Endodermal cell (in vitro differentiated cells): ENCODE measurements around the gene EEA1. TPM values are rescaled to one million over a fixed set of nuclear protein-coding genes. Genes with fewer than 3 reads are reported as not detected.

Experiments
- DNase-seq: peaks from one replicate; pipeline ENCODE4 v3.0.0-alpha.2; 2017
- H3K27ac ChIP-seq: 2 replicates; pipeline ENCODE4 v1.5.1; 2013; ENCODE audit warnings: mild to moderate bottlenecking, low read depth, low read length, moderate library complexity
- H3K27me3 ChIP-seq: 2 replicates; pipeline ENCODE4 v1.6.1; 2013; ENCODE audit warnings: mild to moderate bottlenecking, low read length, moderate library complexity; ENCODE audit not compliant: insufficient read depth, control insufficient read depth, poor library complexity, severe bottlenecking
- H3K36me3 ChIP-seq: 2 replicates; pipeline ENCODE4 v1.7.0; 2013; ENCODE audit warnings: mild to moderate bottlenecking, low read length, moderate library complexity; ENCODE audit not compliant: control insufficient read depth, insufficient read depth
- H3K4me1 ChIP-seq: one replicate; pipeline ENCODE4 v1.7.0; 2013; ENCODE audit warnings: low read length; ENCODE audit not compliant: control insufficient read depth, insufficient read depth
- H3K4me3 ChIP-seq: 2 replicates; pipeline ENCODE4 v1.5.1; 2013; ENCODE audit warnings: mild to moderate bottlenecking, low read length, moderate library complexity
- H3K9ac ChIP-seq: 2 replicates; pipeline ENCODE4 v1.6.1; 2013; ENCODE audit warnings: mild to moderate bottlenecking, low read length, moderate library complexity; ENCODE audit not compliant: poor library complexity, severe bottlenecking; ENCODE audit errors: extremely low read depth
- H3K9me3 ChIP-seq: 2 replicates; pipeline ENCODE4 v1.6.1; 2013; ENCODE audit warnings: mild to moderate bottlenecking, low read length, moderate library complexity; ENCODE audit not compliant: control insufficient read depth
- H3K27ac Mint-ChIP-seq: 2 replicates; pipeline ENCODE4 v1.8.0; 2020; ENCODE audit warnings: mixed read lengths
- H3K27me3 Mint-ChIP-seq: 2 replicates; pipeline ENCODE4 v1.8.0; 2021; ENCODE audit warnings: mild to moderate bottlenecking, mixed read lengths; ENCODE audit not compliant: insufficient read depth
- H3K36me3 Mint-ChIP-seq: 2 replicates; pipeline ENCODE4 v1.8.0; 2020; ENCODE audit warnings: low read depth, mixed read lengths
- H3K4me1 Mint-ChIP-seq: 2 replicates; pipeline ENCODE4 v1.8.0; 2020; ENCODE audit warnings: mixed read lengths
- H3K4me3 Mint-ChIP-seq: 2 replicates; pipeline ENCODE4 v1.8.0; 2020; ENCODE audit warnings: mild to moderate bottlenecking, moderate library complexity, mixed read lengths
- H3K9me3 Mint-ChIP-seq: 2 replicates; pipeline ENCODE4 v1.8.0; 2020; ENCODE audit warnings: mild to moderate bottlenecking, mixed read lengths
- WGBS, 2 experiments: methylation state at CpG; one replicate each; pipeline versions ENCODE4 v1.1.5 to v1.1.7; 2013; ENCODE audit warnings: missing lambda C conversion rate in 2 of 2, mixed read lengths in 1 of 2; ENCODE audit not compliant: insufficient coverage in 1 of 2, insufficient read length in 1 of 2; 5-methylcytosine and 5-hydroxymethylcytosine counted together
- total RNA-seq, 2 donors: library from RNA; stranded (reverse); fragmentation: NEBNext Ultra II Directional in 1 of 2; extraction: Animal tissue kit (Norgen Biotek cat#: 25700) in 1 of 2; gene quantifications; 2 replicates in 1 of 2; 3 replicates in 1 of 2; pipeline ENCODE4 v1.2.1, GENCODE V29; 2021
- TF ChIP-seq, protein P1 (sequence below): fragments of 200-600 bp; sonication (generic); conservative IDR thresholded peaks from 2 replicates; pipeline ENCODE4 v1.5.0; 2021; ENCODE audit warnings: antibody characterized with exemption, mild to moderate bottlenecking

EEA1 gene
- total RNA-seq, 2 donors from 2014 or later, result 28.2 to 32.5 TPM

DNA sequence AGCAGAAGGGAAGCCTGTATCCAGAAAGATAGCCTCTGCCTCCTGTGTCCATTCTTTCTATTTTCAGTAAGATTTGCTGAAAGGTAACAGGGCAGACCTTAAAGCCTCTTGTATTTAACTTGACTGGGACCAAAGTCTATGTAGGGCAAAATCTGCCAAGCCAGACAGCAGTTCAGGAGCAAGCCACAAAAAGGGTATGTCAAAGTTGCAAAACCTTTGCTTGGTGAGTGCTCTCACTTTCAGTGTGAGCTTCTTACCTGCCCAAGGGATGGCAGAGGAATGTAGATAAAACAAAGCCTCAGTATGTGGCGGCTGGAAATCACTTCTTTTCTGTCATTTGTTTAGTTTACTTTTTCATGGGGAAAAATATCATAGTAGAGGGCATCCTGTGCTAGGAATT lies 163.2 kb downstream of the EEA1 start:
- H3K9ac ChIP-seq, result no peak overlapping the region
- 100% methylated on average over 1 of the region's 1 CpG; no CpG with 5 or more reads in 1 of the 2 experiments for whole genome bisulfite sequencing, 2 experiments
- H3K4me3 ChIP-seq, result no peak overlapping the region
- H3K9me3 ChIP-seq, result no peaks in the 10 kb centered on the region
- Mint-ChIP-seq H3K36me3 (no peaks in the 10 kb centered on the region), H3K4me1 (peaks cover 14% of the 10 kb centered on the region), H3K27ac (peak overlapping the region; percentile 21), H3K27me3 (no peaks in the 10 kb centered on the region), H3K4me3 (no peak overlapping the region), H3K9me3 (no peaks in the 10 kb centered on the region)
- no peaks in the 10 kb centered on the region for H3K4me1 ChIP-seq
- no peaks in the 10 kb centered on the region for H3K27me3 ChIP-seq
- peaks cover 6% of the 10 kb centered on the region for H3K36me3 ChIP-seq
- no peak for DNase-seq
- no peak overlapping the region for H3K27ac ChIP-seq
- TF ChIP-seq, protein P1, sequence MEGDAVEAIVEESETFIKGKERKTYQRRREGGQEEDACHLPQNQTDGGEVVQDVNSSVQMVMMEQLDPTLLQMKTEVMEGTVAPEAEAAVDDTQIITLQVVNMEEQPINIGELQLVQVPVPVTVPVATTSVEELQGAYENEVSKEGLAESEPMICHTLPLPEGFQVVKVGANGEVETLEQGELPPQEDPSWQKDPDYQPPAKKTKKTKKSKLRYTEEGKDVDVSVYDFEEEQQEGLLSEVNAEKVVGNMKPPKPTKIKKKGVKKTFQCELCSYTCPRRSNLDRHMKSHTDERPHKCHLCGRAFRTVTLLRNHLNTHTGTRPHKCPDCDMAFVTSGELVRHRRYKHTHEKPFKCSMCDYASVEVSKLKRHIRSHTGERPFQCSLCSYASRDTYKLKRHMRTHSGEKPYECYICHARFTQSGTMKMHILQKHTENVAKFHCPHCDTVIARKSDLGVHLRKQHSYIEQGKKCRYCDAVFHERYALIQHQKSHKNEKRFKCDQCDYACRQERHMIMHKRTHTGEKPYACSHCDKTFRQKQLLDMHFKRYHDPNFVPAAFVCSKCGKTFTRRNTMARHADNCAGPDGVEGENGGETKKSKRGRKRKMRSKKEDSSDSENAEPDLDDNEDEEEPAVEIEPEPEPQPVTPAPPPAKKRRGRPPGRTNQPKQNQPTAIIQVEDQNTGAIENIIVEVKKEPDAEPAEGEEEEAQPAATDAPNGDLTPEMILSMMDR, result no peak

DNA sequence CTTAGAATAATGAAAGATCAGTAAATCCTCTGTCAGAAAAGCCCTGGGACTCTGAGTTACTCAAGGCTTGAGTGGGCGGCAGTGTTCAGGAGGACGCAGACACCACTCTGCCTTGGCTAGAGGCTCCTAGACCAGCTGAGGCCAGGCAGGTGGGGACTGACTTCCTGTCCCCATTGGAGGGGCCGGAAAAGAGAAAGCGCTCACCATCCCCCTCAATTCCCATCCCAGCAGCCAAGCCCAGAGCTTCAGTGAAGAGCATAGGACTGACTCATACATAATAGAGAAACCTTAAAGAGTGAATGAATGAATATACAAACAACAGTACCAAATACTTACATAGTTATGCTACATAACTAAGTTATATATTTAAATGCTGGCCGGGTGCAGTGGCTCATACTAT lies 164.3 kb downstream of the EEA1 start:
- Mint-ChIP-seq H3K36me3 (no peaks in the 10 kb centered on the region), H3K27ac (no peak overlapping the region), H3K27me3 (no peaks in the 10 kb centered on the region), H3K9me3 (no peaks in the 10 kb centered on the region), H3K4me3 (no peak overlapping the region), H3K4me1 (peaks cover 10% of the 10 kb centered on the region)
- Histone ChIP-seq H3K4me3 (no peak overlapping the region), H3K9me3 (no peaks in the 10 kb centered on the region), H3K27ac (no peak overlapping the region), H3K4me1 (peaks cover 1% of the 10 kb centered on the region), H3K9ac (no peak overlapping the region), H3K27me3 (no peaks in the 10 kb centered on the region), H3K36me3 (peaks cover 2% of the 10 kb centered on the region)
- TF ChIP-seq, protein P1, result no peak
- DNase-seq, result no peak
- WGBS, 2 experiments, result 98% methylated on average over 5 of the region's 5 CpGs; no CpG with 5 or more reads in 1 of the 2 experiments

DNA sequence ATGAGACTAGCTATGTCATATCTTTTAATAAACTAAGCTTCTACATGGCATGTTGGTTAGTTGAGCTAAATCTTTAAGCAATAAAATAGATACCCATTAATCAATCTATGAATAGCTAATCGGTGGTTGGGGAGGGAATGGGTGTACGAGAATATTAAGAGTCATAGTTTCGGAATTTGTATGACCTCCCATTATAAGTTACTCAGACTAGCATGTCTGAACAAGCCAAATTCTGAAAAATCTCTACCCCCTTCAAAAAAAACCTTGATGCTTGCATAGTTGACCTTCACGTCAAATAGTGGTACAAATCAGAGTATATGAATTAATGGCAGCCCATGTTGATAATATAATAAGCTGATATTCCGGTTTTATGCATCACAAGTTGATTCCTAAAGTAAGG lies 166.3 kb downstream of the EEA1 start:
- H3K27me3 Mint-ChIP-seq, result peaks cover 2% of the 10 kb centered on the region
- H3K4me1 ChIP-seq, result peaks cover 5% of the 10 kb centered on the region
- TF ChIP-seq, protein P1, result no peak
- H3K27me3 ChIP-seq, result no peaks in the 10 kb centered on the region
- no peak overlapping the region for H3K9ac ChIP-seq
- no peak overlapping the region for H3K4me3 Mint-ChIP-seq
- H3K4me3 ChIP-seq, result no peak overlapping the region
- H3K9me3 ChIP-seq, result no peaks in the 10 kb centered on the region
- H3K4me1 Mint-ChIP-seq, result peaks cover 10% of the 10 kb centered on the region
- no peaks in the 10 kb centered on the region for H3K36me3 Mint-ChIP-seq
- H3K9me3 Mint-ChIP-seq, result no peaks in the 10 kb centered on the region
- no peak overlapping the region for H3K27ac ChIP-seq
- no peaks in the 10 kb centered on the region for H3K36me3 ChIP-seq
- no peak for DNase-seq
- WGBS, 2 experiments, result 95 to 100% methylated on average over 2 to 4 of the region's 5 CpGs
- H3K27ac Mint-ChIP-seq, result no peak overlapping the region
